GM13977 (cell line): ENCODE data around the gene TGFB2.

Source experiments
- DNase-seq: peaks from one replicate; pipeline ENCODE4 v3.0.0; 2012; ENCODE audit warnings: low spot score
- in situ Hi-C: fragments of 300-500 bp; cut with MboI; formaldehyde crosslinking; loops from one replicate; pipeline ENCODE4 v1.12.0; 2022; ENCODE audit warnings: low sequenced_read_pairs, low pct_unique_long_range_greater_than_20kb, mixed read lengths, inconsistent platforms; ENCODE audit not compliant: unreplicated experiment
- TF ChIP-seq, protein P1 (sequence below): IDR thresholded peaks from 2 replicates; pipeline ENCODE4 v1.5.1; 2012; ENCODE audit warnings: mild to moderate bottlenecking, control low read depth; ENCODE audit not compliant: insufficient read depth; ENCODE audit errors: extremely low read depth, missing control alignments

TGFB2 gene

DNA sequence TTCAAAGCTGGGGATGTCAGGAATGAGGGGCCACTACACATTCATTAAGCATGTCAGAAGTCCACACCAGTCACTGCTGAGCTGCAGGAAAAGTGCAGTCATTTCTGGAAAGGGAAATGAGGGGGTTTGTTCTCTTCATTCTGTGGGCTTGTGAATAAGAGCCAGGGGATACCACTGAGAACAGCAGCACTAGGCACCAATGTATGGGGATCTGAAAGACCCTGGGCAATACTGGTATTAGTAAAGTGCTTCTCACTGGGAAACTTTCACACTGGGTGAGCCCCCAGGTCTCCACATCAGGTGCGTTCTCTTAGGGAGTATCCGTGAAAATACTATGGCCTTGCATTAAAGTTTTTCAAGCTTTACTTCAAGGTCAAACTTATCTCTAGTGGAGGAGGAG is 49.9 kb downstream of the TGFB2 start:
- TF ChIP-seq, protein P1, sequence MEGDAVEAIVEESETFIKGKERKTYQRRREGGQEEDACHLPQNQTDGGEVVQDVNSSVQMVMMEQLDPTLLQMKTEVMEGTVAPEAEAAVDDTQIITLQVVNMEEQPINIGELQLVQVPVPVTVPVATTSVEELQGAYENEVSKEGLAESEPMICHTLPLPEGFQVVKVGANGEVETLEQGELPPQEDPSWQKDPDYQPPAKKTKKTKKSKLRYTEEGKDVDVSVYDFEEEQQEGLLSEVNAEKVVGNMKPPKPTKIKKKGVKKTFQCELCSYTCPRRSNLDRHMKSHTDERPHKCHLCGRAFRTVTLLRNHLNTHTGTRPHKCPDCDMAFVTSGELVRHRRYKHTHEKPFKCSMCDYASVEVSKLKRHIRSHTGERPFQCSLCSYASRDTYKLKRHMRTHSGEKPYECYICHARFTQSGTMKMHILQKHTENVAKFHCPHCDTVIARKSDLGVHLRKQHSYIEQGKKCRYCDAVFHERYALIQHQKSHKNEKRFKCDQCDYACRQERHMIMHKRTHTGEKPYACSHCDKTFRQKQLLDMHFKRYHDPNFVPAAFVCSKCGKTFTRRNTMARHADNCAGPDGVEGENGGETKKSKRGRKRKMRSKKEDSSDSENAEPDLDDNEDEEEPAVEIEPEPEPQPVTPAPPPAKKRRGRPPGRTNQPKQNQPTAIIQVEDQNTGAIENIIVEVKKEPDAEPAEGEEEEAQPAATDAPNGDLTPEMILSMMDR = no peak
- in situ Hi-C loops = no loop called here
- DNase-seq = no peak

DNA sequence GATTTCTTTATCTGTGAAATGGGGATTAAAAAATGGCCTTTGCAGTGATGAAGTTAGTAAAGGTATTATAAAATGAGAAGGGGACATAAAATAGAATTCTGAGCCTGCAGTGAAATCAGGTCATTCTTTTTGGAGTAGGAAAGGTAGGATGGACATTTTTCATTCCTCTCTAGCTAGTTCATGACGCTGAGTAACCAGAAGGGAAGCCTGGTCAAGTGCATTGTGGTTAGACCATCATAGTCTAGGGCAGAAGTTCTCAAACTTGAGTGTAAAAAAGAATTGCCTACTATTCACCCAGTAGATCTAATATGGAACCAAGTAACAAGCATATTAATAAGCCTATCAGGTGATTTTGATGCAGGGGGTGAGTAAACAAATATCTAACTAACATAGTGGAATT is 50.8 kb downstream of the TGFB2 start:
- TF ChIP-seq, protein P1 = no peak
- DNase-seq = no peak
- in situ Hi-C loops = no loop called here

DNA sequence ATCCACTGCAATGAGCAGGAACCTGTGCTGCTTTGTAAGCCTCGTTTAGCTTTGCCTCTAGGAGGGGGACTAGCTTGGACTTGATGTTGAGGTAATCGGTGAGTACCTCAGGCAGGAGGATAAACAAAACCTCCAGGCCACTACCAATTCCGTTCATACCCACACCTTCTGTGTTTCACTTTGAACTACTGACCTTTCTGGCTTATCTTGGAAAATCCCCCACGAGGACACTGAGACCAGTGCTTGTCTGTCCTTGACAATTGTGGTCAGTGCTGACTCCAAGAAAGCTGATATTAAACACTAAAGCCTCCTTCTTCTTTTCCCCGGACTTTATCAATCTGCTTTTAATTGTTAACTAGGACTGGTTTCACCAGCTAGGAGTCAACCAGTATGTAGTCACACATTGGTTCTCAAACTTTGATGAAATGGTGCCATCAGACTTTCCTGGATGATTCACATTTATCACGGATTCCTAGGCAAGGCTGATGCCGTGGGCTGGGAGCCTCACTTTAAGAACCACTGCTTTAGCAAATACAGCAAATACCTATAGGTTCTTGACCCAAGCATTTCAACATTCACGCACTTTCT is 52.7 kb downstream of the TGFB2 start:
- DNase-seq = no peak
- TF ChIP-seq, protein P1 = no peak
- in situ Hi-C loops = no loop called here

DNA sequence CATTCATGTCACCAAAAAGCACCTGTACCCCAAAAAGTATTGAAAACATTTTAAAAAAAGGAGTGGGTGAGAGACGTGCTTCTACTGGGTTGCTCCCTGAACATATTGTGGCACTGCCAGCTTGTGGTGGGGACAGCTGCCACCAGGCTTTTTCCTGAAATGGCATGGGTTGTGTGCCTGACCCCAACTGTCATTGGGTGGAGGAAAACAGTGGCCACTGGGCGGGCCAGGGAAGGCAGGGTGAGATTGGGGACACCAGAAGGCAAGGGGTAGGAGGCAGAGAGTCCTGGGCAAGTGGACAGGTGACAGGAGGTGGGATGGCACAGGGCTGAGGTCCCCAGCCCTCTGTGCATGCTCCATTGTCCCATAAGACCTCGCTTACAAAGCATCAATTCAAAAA is 55.5 kb downstream of the TGFB2 start:
- in situ Hi-C loops = no loop called here
- TF ChIP-seq, protein P1 = no peak
- no peak for DNase-seq

DNA sequence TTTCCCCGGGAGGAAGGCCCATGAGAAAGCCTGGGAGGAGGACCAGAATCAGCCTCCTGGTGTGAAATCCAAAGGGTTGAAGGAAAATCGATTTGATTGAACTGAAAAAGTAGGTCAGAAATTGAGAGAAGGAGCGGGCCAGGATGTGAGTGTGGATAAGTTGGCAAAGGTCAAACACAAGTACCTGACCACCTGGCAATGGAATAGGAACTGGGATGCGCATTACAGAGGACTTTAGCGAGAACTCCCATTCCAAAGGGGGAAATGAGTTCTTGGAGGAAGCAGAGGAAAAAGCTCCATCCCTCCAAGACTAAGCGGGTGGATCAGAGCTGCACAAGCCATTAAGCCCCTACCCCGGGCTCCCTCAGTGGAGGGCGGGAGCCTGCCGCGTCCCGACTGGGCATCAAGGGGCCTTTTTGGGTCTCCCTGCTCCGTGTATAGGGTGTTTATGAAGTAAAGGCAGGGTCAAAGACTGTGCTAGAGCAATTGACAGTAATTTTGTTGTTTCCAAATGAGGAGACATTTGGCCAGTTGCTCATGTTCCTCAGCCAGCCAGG is 56.4 kb downstream of the TGFB2 start:
- TF ChIP-seq, protein P1 = no peak
- DNase-seq = no peak
- in situ Hi-C loops = no loop called here

DNA sequence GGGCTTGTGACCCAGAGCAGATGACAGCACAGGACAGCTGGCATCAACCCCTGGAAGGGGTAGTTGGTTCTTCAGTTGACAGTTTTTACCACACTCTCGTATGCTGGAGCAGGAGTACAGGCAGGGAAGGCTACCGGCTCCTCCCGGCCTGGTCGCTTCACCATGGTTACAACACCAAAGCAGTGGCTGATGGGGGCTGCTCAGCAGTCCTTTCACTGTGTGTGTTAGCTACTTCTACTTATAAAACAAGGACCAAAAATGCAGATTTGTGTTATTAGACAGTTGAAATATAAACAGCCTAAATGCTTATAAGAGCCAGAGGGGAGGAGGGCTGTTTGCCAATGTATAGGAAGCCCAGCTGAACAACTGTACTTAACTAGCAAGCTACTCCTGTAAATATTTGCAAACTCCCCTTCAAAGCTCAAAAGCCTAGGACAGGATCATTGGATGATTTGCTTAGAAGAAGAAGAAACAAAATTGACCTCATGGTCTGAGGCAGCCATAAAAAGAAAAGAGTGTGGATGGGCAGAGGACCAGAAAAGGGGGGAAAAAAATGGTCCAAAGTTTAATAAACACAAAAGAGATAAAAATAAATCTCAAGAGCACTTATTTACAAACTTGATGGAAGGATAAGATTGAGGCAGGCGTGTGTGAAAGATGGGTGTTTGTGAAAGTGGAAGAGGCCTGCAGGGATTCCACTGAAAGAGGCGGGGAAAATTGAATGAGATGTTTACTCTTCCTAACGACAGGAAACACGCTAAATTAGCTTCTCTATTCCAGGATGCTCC is 57.1 kb downstream of the TGFB2 start:
- in situ Hi-C loops = no loop called here
- no peak for DNase-seq
- TF ChIP-seq, protein P1 = no peak
